ENCODE results near the gene DIP2C.

DIP2C gene

GRCh38 chr10:405648-406047 lies 283.8 kb downstream of the DIP2C start:
- Histone ChIP-seq H3K36me3 (no peaks in the 10 kb centered on the region), H3K9me3 (ENCODE audit: severe bottlenecking) (no peaks in the 10 kb centered on the region), H3K4me3 (ENCODE audit: low read depth, low read length) (no peak overlapping the region), H3K27ac (no peak overlapping the region), H3K27me3 (ENCODE audit: insufficient read depth, low read depth, severe bottlenecking) (no peaks in the 10 kb centered on the region)
- no peak for DNase-seq
- no peak for TF ChIP-seq CTCF (IDR thresholded peaks at IDR 0.05; ENCODE audit: low read depth, low read length)

- Histone ChIP-seq H3K9me3 (ENCODE audit: severe bottlenecking) (no peaks in the 10 kb centered on the region), H3K27ac (no peak overlapping the region), H3K36me3 (no peaks in the 10 kb centered on the region), H3K27me3 (ENCODE audit: insufficient read depth, low read depth, severe bottlenecking) (no peaks in the 10 kb centered on the region), H3K4me3 (ENCODE audit: low read depth, low read length) (no peak overlapping the region)
- DNase-seq, result no peak
- TF ChIP-seq CTCF (IDR thresholded peaks at IDR 0.05; ENCODE audit: low read depth, low read length), result no peak
Measured at GRCh38 chr10:404991-405390, 284.5 kb downstream of the DIP2C start.

DNA sequence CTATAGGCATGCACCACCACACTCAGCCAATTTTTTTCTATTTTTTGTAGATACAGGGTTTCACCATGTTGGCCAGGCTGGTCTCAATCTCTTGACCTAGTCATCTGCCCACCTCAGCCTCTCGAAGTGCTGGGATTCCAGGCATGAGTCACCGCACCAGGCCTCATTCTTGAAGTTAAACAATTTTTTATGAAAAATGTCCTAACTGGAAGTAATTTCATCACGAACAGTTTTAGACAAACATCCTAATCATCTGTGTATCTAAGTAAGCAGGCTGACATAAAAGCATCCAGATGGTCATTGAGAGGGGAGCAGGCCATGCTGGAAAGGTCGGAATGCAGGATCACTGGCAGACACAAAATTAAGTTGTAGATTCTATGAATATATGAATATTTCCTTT lies 285.1 kb downstream of the DIP2C start:
- no peak for TF ChIP-seq CTCF (IDR thresholded peaks at IDR 0.05; ENCODE audit: low read depth, low read length)
- no peaks in the 10 kb centered on the region for H3K9me3 ChIP-seq (ENCODE audit: severe bottlenecking)
- H3K36me3 ChIP-seq, result no peaks in the 10 kb centered on the region
- H3K27ac ChIP-seq, result no peak overlapping the region
- no peak for DNase-seq
- H3K4me3 ChIP-seq (ENCODE audit: low read depth, low read length), result no peak overlapping the region
- H3K27me3 ChIP-seq (ENCODE audit: insufficient read depth, low read depth, severe bottlenecking), result no peaks in the 10 kb centered on the region

DNA sequence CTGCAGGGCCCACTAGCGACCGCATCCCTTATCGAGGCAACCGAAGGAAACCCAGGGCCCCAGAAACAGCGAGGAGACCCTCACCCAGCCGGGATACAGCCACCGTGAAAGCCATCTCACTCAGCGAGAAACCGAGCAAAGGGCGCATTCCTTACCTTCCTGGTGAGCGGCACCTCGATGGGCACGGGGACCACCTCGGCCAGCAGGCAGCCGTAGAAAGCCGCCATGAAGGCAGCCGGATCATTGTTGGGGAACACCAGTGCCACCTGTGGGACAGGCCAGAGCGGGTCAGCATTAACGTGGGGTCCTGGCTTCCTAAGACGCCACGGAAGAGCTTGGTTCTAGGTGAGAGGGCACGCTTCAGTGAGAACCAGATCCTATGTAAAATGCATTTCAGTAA lies 290.5 kb downstream of the DIP2C start:
- no peaks in the 10 kb centered on the region for H3K9me3 ChIP-seq (ENCODE audit: severe bottlenecking)
- DNase-seq, result no peak
- H3K4me3 ChIP-seq (ENCODE audit: low read depth, low read length), result no peak overlapping the region
- no peaks in the 10 kb centered on the region for H3K36me3 ChIP-seq
- no peaks in the 10 kb centered on the region for H3K27me3 ChIP-seq (ENCODE audit: insufficient read depth, low read depth, severe bottlenecking)
- no peak for TF ChIP-seq CTCF (IDR thresholded peaks at IDR 0.05; ENCODE audit: low read depth, low read length)
- no peak overlapping the region for H3K27ac ChIP-seq

DNA sequence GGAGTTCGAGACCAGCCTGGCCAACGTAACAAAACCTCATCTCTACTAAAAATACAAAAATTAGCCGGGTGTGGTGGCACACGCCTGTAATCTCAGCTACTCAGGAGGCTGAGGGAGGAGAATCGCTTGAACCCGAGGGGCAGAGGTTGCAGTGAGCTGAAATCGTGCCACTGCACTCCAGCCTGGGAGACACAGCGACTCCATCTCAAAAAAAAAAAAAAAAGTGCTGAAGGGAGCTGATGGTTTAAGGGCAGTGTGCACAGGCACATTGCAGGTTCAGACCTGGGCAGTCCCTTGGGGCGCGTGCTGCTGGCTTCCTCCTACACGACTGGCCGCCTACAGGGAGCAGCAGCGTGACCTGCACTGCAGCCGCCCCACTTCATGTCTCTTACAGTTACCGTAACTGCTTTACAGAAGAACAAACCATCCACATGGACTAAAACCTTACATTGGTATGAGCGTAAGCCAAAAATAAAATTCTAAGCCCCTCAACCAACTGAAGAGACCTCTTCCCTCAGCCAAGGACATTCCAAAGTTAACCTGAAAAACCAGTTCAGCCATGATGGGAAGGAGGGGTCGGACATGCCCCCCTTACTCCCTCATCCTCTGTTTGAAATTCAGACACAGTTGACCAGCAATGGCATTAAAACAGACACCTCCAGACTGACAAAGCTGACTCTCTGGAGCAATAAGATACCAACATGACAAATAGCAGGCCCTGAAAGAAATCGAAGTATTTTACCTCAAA lies 292.0 kb downstream of the DIP2C start:
- Histone ChIP-seq H3K27me3 (ENCODE audit: insufficient read depth, low read depth, severe bottlenecking) (no peaks in the 10 kb centered on the region), H3K9me3 (ENCODE audit: severe bottlenecking) (no peaks in the 10 kb centered on the region), H3K27ac (no peak overlapping the region), H3K4me3 (ENCODE audit: low read depth, low read length) (no peak overlapping the region), H3K36me3 (no peaks in the 10 kb centered on the region)
- DNase-seq, result no peak
- no peak for TF ChIP-seq CTCF (IDR thresholded peaks at IDR 0.05; ENCODE audit: low read depth, low read length)

Measured in WERI-Rb-1 (cell line).